GM19099 (cell line): ENCODE data around the gene NIPAL1.

Experiments
- POLR2A ChIP-seq: IDR thresholded peaks from 3 replicates; pipeline ENCODE4 v1.6.1; 2011; ENCODE audit warnings: low read depth; ENCODE audit not compliant: insufficient read length; ENCODE audit errors: extremely low read depth

The NIPAL1 gene

DNA sequence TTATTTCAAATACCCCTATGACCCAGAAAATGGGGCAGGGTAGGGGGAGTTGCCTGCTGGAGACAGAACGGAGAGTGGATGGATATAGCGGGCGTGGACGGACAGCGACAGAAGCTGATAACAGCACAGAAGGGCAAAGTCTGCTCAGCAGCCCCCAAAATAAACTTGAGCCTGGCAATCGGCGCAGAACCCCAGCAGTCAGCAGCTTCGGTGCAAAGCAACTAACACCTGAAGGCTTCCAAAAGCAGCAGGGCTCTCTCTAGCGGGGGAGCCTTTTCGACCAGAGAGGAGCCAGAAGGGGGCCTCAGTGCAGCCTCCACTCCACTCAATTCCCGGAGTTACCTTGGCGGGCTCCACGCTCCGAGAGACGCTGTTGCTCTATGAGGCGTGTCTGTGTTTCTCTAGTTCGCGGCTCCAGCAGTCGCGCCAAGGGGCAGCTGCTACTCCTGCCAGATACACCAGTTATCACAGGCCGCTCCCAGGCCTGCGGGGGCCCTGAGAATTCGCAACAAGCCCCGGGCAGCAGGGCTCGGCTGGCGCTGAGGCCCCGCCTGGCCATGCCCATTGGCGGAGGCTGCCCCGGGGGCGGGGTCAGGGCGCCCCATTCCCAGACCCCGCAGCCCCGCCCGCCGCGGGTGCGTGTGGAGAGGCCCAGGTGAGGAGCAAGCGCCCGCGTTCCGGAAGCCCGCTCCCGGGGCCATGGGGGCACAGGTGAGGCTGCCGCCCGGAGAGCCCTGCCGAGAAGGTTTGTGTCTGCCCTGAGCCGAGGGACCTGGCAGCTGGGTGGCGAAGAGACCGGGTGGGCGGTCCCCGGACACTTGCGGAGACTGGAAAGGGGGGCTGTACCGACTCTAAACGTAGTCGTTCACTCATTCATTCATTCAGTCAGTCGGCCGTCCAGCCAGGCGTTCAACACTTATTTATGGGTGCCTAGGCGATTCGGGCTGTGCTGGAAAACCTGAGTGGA is at the start of gene NIPAL1, which contains the start of gene CNGA1:
NIPAL1 (plus strand) TSS at position 632 of the 967 bp plus-strand sequence; CDS start at position 700, 68 bp downstream.
CNGA1 (minus strand) TSS at position 541 of the 967 bp plus-strand sequence. CDS start 63,992 bp downstream, outside the sequence.
- no peak for TF ChIP-seq POLR2A

GRCh38 chr4:47968847-47969246 is 47.7 kb upstream of the NIPAL1 start:
- no peak for TF ChIP-seq POLR2A

DNA sequence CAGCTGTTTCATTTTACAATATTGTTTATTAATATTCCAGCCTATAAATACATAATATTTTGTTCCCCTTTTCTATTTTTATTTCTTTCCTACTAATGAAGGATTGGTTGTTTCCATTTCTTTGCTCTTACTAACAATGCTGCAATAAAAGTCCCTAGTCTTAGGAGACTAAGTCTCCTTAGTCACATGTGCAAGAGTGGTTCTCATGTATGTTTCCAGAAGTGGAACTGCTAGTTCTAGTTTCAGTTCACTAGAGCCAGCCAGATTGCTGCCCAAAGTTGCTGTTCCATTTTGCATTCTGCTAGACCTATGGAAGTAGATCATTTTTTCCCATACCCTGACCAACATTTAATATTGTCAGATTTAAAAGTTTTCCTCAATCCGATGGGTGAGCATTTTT is 44.4 kb upstream of the NIPAL1 start:
- no peak for TF ChIP-seq POLR2A

- TF ChIP-seq POLR2A: no peak
These were observed 43.9 kb upstream of the NIPAL1 start for GRCh38 chr4:47972721-47973120.

DNA sequence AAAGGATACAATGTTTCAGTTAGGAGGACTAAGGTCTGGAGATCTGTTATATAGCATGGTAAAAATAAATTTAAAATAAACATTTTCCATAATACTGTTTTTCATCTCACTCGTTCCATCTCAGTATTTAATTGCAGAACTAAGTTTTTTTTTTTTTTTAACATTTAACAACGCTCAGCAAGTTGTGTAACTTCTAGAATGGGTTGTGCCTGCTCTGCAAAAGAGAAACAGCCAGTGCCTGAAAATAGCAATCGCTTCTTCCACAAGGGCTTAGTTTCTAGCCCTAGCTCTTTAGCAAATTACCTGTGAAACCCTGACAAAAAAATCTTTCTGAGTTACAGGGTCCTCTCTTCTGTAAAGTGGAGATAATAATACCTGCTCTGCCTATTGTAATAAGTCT is 42.0 kb upstream of the NIPAL1 start:
- TF ChIP-seq POLR2A: no peak

GRCh38 chr4:47990145-47990544 is 26.4 kb upstream of the NIPAL1 start:
- no peak for TF ChIP-seq POLR2A

DNA sequence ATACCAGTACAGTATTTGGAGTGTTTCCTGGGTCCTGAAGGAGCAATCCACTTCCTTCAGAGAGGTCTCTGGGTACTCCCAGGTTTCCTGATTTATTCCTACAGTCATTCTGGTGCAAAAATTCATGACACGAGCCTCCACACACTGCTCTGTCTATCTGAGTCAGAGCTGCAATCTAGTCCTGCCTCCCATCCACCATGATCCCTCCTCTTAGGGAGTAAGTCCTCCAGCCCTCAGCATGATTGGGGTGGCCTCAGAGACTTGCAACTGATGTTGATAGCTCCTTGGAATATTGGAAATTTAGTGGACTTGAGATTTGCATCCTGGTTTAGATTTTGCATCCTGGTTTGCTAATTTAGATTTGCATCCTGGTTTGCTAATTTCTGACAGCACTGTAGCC is 20.6 kb upstream of the NIPAL1 start:
- no peak for TF ChIP-seq POLR2A

- TF ChIP-seq POLR2A: no peak
These were observed 14.3 kb upstream of the NIPAL1 start for GRCh38 chr4:48002267-48002666.

DNA sequence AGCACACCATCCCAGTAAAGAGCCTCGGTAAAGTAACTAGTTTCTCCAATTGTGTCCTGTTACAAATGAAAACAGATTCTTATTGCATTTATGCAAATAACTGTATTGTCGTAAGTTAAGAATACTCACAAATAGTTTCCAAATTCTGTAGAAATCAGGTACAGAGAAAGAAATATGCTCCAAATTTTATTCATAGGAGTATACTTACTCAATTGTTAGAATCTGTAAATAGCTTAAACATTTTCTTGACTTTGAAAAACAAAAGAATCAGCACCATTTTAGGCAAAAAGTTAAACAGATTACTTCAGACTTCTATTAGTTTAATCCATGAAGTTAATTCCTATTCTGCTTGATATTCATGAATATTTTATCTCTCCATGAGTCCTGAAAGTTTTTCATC is 10.8 kb upstream of the NIPAL1 start:
- no peak for TF ChIP-seq POLR2A

GRCh38 chr4:48008021-48008596 is 8.5 kb upstream of the NIPAL1 start:
- no peak for TF ChIP-seq POLR2A

DNA sequence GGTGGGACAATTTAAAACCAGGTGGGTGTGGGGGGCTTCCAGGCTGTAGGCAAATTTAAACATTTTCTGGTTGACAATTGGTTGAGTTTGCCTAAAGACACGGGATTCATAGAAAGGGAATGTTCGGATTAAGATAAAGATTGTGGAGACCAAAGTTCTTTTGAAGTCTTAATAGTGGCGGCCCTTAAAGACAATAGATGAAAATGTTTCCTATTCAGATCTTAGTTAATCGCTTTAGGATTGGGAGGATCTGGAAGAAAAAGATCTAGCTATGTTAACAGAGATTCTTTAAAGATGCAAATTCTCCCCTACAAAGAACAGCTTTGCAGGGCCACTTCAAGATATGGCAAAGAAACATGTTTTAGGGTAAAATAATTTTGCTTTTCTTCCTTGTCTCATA is 4.8 kb upstream of the NIPAL1 start:
- no peak for TF ChIP-seq POLR2A

DNA sequence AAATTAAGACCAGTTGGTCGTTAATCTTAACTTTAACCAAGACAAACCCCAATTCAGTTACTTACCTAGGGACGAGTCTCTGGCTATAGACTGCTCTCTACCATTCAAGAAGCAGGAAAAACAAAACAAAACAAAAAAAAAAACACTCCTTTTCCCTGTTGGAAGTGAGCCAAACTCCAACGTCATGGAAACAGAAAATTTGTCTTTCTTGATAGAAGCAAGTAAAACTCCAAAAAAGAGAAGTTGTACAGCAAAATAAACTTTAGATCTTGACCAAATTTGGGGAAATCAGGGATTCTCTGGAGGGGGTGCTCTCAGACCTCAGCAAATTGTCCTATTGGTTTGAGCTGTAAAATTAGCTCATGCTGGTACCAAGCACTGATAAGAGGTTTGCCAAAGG is 3.7 kb upstream of the NIPAL1 start:
- no peak for TF ChIP-seq POLR2A

DNA sequence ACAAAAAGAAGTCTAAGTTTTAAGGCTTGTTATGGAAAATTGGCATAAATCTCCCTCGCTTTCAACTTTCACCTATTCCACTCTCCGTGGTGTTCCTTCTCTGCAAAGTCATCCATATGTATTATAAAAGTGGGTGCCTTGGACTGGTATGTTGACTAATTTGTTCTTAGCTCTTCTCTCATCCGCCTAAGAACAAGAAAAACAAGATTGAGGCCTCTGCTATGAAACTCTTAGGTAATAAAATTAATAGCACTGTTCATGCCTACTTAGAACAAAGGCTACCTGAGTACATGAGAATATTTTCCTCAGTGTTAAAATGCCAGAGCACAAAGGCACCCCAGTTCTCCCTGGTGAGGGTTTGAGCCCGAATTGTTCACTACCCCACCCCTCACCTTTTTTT is 1.4 kb upstream of the NIPAL1 start:
- no peak for TF ChIP-seq POLR2A

DNA sequence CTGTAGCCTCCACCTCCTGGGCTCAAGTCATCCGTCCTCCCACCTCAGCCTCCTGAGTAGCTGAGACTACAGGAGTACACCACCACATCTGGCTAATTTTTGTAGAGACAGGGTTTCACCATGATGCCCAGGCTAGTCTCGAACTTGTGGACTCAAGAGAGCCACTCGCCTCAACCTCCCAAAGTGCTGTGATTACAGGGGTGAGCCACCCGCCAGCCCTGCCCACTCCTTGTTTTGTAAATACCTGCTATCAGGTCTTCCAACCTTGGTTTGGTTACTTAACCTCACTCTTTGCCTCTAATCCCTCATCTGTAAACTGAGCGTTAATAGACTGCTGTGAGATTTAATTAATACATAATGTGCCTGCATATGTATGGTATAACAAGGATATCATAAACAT is 894 bp upstream of the NIPAL1 start:
- TF ChIP-seq POLR2A: no peak

DNA sequence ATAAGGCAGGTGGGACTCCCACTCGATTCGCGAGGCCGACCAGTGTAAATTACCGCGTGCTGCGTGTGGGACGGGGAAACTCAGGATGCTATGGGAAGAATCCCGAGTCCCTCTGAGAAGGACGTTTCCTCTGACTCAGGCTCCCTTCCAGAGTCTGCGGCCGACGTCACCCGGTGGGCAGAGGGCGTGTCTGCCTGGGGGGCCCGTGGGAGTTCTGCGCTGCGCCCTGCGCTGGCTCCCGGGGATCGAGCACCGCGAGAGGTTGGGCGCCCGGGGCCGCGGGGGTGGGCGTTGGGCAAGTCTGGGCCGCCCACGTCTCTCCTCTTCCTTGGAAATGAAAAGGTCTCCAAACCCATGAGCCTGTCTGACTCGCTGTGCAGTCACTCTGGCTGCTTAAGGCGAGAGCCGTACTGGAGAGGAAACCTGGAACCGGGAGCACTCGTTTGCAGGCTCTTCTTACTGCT is 568 bp downstream of the NIPAL1 start:
- no peak for TF ChIP-seq POLR2A

GRCh38 chr4:48018112-48018511 is 1.5 kb downstream of the NIPAL1 start:
- no peak for TF ChIP-seq POLR2A
